Measurements from ENCODE around the gene COL3A1.

- TF ChIP-seq CTCF (conservative IDR thresholded peaks at IDR 0.05; ENCODE audit: low read length) (no peak), EZH2phosphoT487 (IDR thresholded peaks at IDR 0.05; ENCODE audit: borderline replicate concordance) (no peak)
These were observed 27.9 kb downstream of the COL3A1 start for GRCh38 chr2:189002079-189002478.

All from Loucy (cell line).